K562 (cell line): Measurements from ENCODE around the gene LIMS1. TPM values are rescaled to one million over a fixed set of nuclear protein-coding genes. Genes with fewer than 3 reads are reported as not detected.
"Not testable (repeated sequence)": the region's sequence is repeated elsewhere in the genome, so short reads cannot be mapped to it uniquely, and the experiment has no call there.

Experiments used
- ATAC-seq: fragments of 200-7000 bp; cut with Tn5 transposase; 3 replicates; pipeline ENCODE4 v1.9.1; 2020; ENCODE audit warnings: moderate library complexity
- BruUV-seq: library from RNA; stranded (reverse); fragments of 400-500 nt; replicated peaks from 2 replicates; lab custom pipeline; 2021; lab: Mats Ljungman, UMichigan
- CTCF ChIA-PET: fragments of 300-600 bp; formaldehyde crosslinking; extraction: SDS; loops from one replicate; lab custom pipeline; 2021; ENCODE audit warnings: low intra/inter-chr PET ratio; lab: Yijun Ruan, JAX
- POLR2A ChIA-PET: fragments of 300-600, 350-650 bp; sonication (Branson Sonifier 250); formaldehyde crosslinking; extraction: SDS; loops from one replicate; lab custom pipeline; 2021; ENCODE audit warnings: antibody characterized with exemption, inconsistent platforms; lab: Yijun Ruan, JAX
- DNase-seq, 4 experiments: peaks; one replicate each; pipeline versions ENCODE4 v3.0.0 to v3.0.0-alpha.2; 2011 to 2018; ENCODE audit warnings: low spot score in 3 of 4, mixed read lengths in 3 of 4; ENCODE audit errors: extremely low read depth in 1 of 4
- FAIRE-seq: peaks from 2 replicates; lab custom pipeline; 2011; peaks lifted over from hg19 to GRCh38; lab: Jason Lieb, UNC
- H2AFZ ChIP-seq: 2 replicates; pipeline ENCODE4 v1.6.0; 2011; ENCODE audit warnings: low read depth, low read length, control low read depth, inconsistent platforms
- H3K27ac ChIP-seq: fragments of 200-600 bp; 3 replicates; pipeline ENCODE4 v1.8.0; 2011; ENCODE audit warnings: low read depth, mild to moderate bottlenecking, control low read depth, inconsistent platforms, low read length, moderate library complexity, mixed read lengths; ENCODE audit errors: extremely low read depth
- H3K27me3 ChIP-seq, 2 experiments: fragments of 300-600 bp in 1 of 2; 2 replicates in 1 of 2; 3 replicates in 1 of 2; pipeline versions ENCODE4 v1.6.0 to v1.8.0; 2011; ENCODE audit warnings: inconsistent platforms in 2 of 2, low read length in 2 of 2, mild to moderate bottlenecking in 1 of 2, mixed read lengths in 1 of 2, moderate library complexity in 1 of 2; ENCODE audit not compliant: control insufficient read depth in 2 of 2, insufficient read depth in 2 of 2
- H3K36me3 ChIP-seq: fragments of 300-600 bp; 3 replicates; pipeline ENCODE4 v1.8.0; 2011; ENCODE audit warnings: mild to moderate bottlenecking, low read length, inconsistent platforms; ENCODE audit not compliant: control insufficient read depth, insufficient read depth
- H3K4me1 ChIP-seq, 2 experiments: fragments of 200-600 bp in 1 of 2; replicated peaks in 1 of 2; 2 replicates in 1 of 2; 3 replicates in 1 of 2; pipeline versions ENCODE4 v1.5.1 to v1.8.0; 2011; ENCODE audit warnings: inconsistent platforms in 2 of 2, low read length in 2 of 2, mild to moderate bottlenecking in 1 of 2, mixed read lengths in 1 of 2, moderate library complexity in 1 of 2; ENCODE audit not compliant: control insufficient read depth in 2 of 2, insufficient read depth in 2 of 2
- H3K4me2 ChIP-seq: 2 replicates; pipeline ENCODE4 v1.6.1; 2011; ENCODE audit warnings: low read length, control low read depth, inconsistent platforms, mixed read lengths; ENCODE audit not compliant: insufficient read depth
- H3K4me3 ChIP-seq: fragments of 200-600 bp; sonication (generic), shearing (Covaris generic); 2 replicates; pipeline ENCODE4 v1.5.1; 2016; ENCODE audit warnings: control low read depth, inconsistent platforms
- H3K79me2 ChIP-seq: fragments of 200-600 bp; 3 replicates; pipeline ENCODE4 v1.8.0; 2011; ENCODE audit warnings: low read length, inconsistent platforms; ENCODE audit not compliant: control insufficient read depth, insufficient read depth
- H3K9ac ChIP-seq, 2 experiments: 2 replicates each; pipeline versions ENCODE4 v1.6.0 to v1.6.1; 2011; ENCODE audit warnings: low read depth in 2 of 2, low read length in 2 of 2, control low read depth in 1 of 2, inconsistent platforms in 1 of 2, mild to moderate bottlenecking in 1 of 2, mixed read lengths in 1 of 2; ENCODE audit not compliant: insufficient read depth in 1 of 2
- H3K9me1 ChIP-seq: one replicate; pipeline ENCODE4 v1.6.0; 2011; ENCODE audit warnings: inconsistent platforms, mild to moderate bottlenecking, low read length, moderate library complexity; ENCODE audit not compliant: control insufficient read depth, insufficient read depth
- H3K9me3 ChIP-seq: replicated peaks from 2 replicates; pipeline ENCODE4 v1.5.1; 2011; ENCODE audit warnings: low read depth, low read length, inconsistent platforms; ENCODE audit not compliant: control insufficient read depth, insufficient read depth
- H4K20me1 ChIP-seq: replicated peaks from 2 replicates; pipeline ENCODE4 v1.6.1; 2011; ENCODE audit warnings: low read length, inconsistent platforms, mixed read lengths; ENCODE audit not compliant: control insufficient read depth, insufficient read depth
- C11orf30 ChIP-seq: fragments of 450-650 bp; IDR thresholded peaks from 2 replicates; pipeline ENCODE4 v1.6.1; 2016; ENCODE audit warnings: low read depth, mild to moderate bottlenecking
- MAFG ChIP-seq: fragments of 450-650 bp; conservative IDR thresholded peaks from 2 replicates; pipeline ENCODE4 v1.6.1; 2016; ENCODE audit warnings: missing genetic modification characterization, missing compliant biosample characterization
- NFE2L1 ChIP-seq: fragments of 450-650 bp; IDR thresholded peaks from 2 replicates; pipeline ENCODE4 v1.6.1; 2016; ENCODE audit warnings: missing genetic modification characterization, low read depth, mild to moderate bottlenecking, missing compliant biosample characterization, moderate library complexity, borderline replicate concordance
- ZNF316 ChIP-seq: fragments of 450-650 bp; IDR thresholded peaks from 2 replicates; pipeline ENCODE4 v1.6.1; 2016
- WGBS: fragments of 100-300 bp; shearing (Covaris generic); methylation state at CpG from one replicate; pipeline ENCODE4 v1.1.6; 2016; ENCODE audit warnings: low coverage, mixed read lengths; ENCODE audit not compliant: insufficient coverage; ENCODE audit errors: missing lambda C conversion rate; 5-methylcytosine and 5-hydroxymethylcytosine counted together
- in situ Hi-C: fragments of 300-500 bp; cut with MboI; formaldehyde crosslinking; loops from 4 replicates; pipeline ENCODE4 v1.15.0; 2018; ENCODE audit warnings: inconsistent platforms, mixed read lengths
- intact Hi-C: fragments of 100-400 bp; cut with micrococcal nuclease; formaldehyde crosslinking; loops from 2 replicates; pipeline ENCODE4 v1.14.2; 2022
- polyA plus RNA-seq, 8 experiments: library from polyadenylated mRNA; depleted of rRNA in 4 of 8; stranded (reverse) in 5 of 8; unstranded in 3 of 8; fragments of >200 nt; fragmentation: Nextera tagmentation in 2 of 8; fragmentation: Illumina TruSeq in 1 of 8; extraction: Ambion mirVana in 2 of 8; extraction: Trizol in 1 of 8; gene quantifications; 2 replicates each; pipeline versions ENCODE4 v1.2.1 to v1.2.3, GENCODE V29; 2011 to 2014; ENCODE audit warnings: inconsistent platforms in 1 of 8, missing spikeins in 1 of 8
- total RNA-seq, 7 experiments: library from RNA; depleted of rRNA in 6 of 7; stranded (reverse); fragments of >200 nt in 6 of 7; fragmentation: Illumina TruSeq in 2 of 7; extraction: Trizol in 2 of 7; gene quantifications; 2 replicates each; pipeline versions ENCODE4 v1.2.1 to v1.2.3, GENCODE V29; 2011 to 2021; ENCODE audit warnings: low replicate concordance in 1 of 7

LIMS1 gene
- total and polyA plus RNA-seq, 9 of the 15 experiments (the other 6 are each of a cell fraction or from before 2014, with no cell fraction given), result 52.8 to 134 (median 81.0) TPM

DNA sequence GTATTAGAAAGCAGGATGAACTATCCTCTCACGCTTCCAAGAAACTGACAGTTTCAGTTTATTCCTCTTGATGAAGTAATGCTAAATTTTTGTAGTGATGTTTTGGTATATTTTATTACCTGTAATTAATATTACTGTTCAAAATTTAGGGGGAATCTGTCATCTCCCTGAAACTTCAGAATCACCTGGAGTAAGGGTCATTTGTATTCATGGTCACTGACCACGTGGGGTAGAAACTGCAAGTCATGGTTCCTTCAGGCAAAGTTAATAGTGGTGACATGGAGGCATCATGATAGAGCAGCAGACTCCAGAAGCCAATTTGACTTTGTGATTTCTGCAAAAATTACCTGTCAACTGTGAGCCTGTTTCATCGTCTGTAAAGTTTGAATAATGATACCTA lies 38.1 kb upstream of the LIMS1 start:
- DNase-seq, H3K4me2 ChIP-seq, H3K27me3 ChIP-seq, BruUV-seq, H3K4me3 ChIP-seq, H4K20me1 ChIP-seq, H3K9me1 ChIP-seq, FAIRE-seq, H3K4me1 ChIP-seq, H3K79me2 ChIP-seq, ATAC-seq, H2AFZ ChIP-seq, H3K27ac ChIP-seq, H3K9me3 ChIP-seq, in situ Hi-C loops, intact Hi-C loops, POLR2A ChIA-PET, H3K9ac ChIP-seq, CTCF ChIA-PET: not testable (repeated sequence)
- TF ChIP-seq C11orf30, result 0 out of 2 replicates have a peak, but pooled peaks have one; percentile 17
- peak; percentile 79 for TF ChIP-seq MAFG (tag)
- peak; percentile 54; the same call in 1 of the 2 replicates for TF ChIP-seq NFE2L1
- peak; percentile 68 for TF ChIP-seq ZNF316
- WGBS, result 100% methylated on average over 1 of the region's 3 CpGs
- peaks cover 27% of the 10 kb centered on the region for H3K36me3 ChIP-seq

DNA sequence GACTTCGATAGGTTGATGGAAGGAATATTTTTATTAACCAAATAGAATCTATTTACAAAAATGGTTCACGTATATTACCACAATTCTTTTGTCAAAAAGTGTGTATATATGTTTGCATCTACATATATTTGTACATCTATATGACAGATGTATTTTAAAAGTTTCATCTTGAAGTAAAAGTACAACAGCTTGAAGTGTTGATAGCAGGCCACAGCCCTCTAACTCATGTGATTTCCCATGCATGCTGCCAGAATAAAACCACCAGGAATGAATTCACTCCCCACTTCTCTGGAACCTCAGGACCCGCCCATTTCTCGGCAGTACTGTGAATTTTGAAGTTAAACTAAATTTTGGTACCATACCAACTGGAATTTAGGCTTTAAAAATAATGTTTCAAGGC lies 26.6 kb upstream of the LIMS1 start:
- BruUV-seq, H3K36me3 ChIP-seq, H3K4me2 ChIP-seq, CTCF ChIA-PET, ATAC-seq, H4K20me1 ChIP-seq, H3K9me1 ChIP-seq, in situ Hi-C loops, H3K4me1 ChIP-seq, H2AFZ ChIP-seq, H3K79me2 ChIP-seq, H3K9me3 ChIP-seq, H3K9ac ChIP-seq, DNase-seq, intact Hi-C loops, FAIRE-seq, POLR2A ChIA-PET, H3K27ac ChIP-seq, H3K27me3 ChIP-seq, H3K4me3 ChIP-seq: not testable (repeated sequence)
- WGBS, result 96% methylated on average over 2 of the region's 4 CpGs

DNA sequence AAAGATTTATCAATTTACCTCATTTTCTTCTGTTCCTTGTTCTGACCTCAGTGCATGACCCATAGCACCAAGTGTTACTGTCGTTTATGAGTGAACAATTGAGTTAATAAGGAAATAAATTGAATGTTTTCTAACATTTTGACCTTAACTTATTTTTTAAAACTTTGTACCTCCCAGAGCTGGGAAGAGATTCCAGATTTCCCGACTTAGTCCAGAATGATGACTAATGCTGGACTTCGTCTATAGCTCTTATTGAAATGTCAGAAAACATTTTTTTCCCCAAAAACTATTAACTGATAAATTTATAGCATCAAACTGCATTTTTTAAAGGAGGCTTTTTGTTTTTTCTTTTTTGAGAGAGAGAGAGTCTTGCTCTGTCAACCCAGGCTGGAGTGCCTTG lies 21.8 kb upstream of the LIMS1 start:
- in situ Hi-C loops, result loop anchor here (10.0 kb wide), 1 partner anchor 618 kb away; no protein-coding TSS in a partner anchor
- H3K4me2 ChIP-seq, H3K9me3 ChIP-seq, BruUV-seq, ATAC-seq, H3K36me3 ChIP-seq, DNase-seq, FAIRE-seq, H3K79me2 ChIP-seq, H3K4me1 ChIP-seq, H3K27ac ChIP-seq, H3K9me1 ChIP-seq, H3K4me3 ChIP-seq, POLR2A ChIA-PET, CTCF ChIA-PET, H2AFZ ChIP-seq, intact Hi-C loops, H3K27me3 ChIP-seq, H3K9ac ChIP-seq, H4K20me1 ChIP-seq: not testable (repeated sequence)
- 43% methylated on average over 3 of the region's 3 CpGs for WGBS
